Neural cell (in vitro differentiated cells): ENCODE data around the gene MPPED2. TPM values are rescaled to one million over a fixed set of nuclear protein-coding genes. Genes with fewer than 3 reads are reported as not detected.

Experiments
- H2AFZ ChIP-seq: fragments of 200-600, 300-800 bp; sonication (generic), shearing (Covaris generic); 2 replicates; pipeline ENCODE4 v1.6.0; 2014; ENCODE audit warnings: low read depth, mild to moderate bottlenecking, antibody characterized with exemption, low read length, moderate library complexity
- H3F3A ChIP-seq: fragments of 200-600 bp; shearing (Covaris generic); 2 replicates; pipeline ENCODE4 v1.6.1; 2016; ENCODE audit warnings: mild to moderate bottlenecking, moderate library complexity, mixed read lengths, antibody characterized with exemption, low read length; ENCODE audit not compliant: insufficient read depth, poor library complexity, severe bottlenecking
- H3K27ac ChIP-seq: fragments of 200-600, 300-800 bp; sonication (generic), shearing (Covaris generic); 2 replicates; pipeline ENCODE4 v1.5.1; 2014; ENCODE audit warnings: mild to moderate bottlenecking, low read length, moderate library complexity
- H3K27me3 ChIP-seq: fragments of 300-800, 200-600 bp; sonication (generic), shearing (Covaris generic); 2 replicates; pipeline ENCODE4 v1.6.0; 2014; ENCODE audit warnings: mild to moderate bottlenecking, low read depth, low read length, moderate library complexity; ENCODE audit not compliant: insufficient read depth
- H3K36me3 ChIP-seq: fragments of 300-800, 200-600 bp; sonication (generic), shearing (Covaris generic); 2 replicates; pipeline ENCODE4 v1.5.1; 2014; ENCODE audit warnings: mild to moderate bottlenecking, antibody characterized with exemption, low read length, moderate library complexity; ENCODE audit not compliant: insufficient read depth
- H3K4me2 ChIP-seq: fragments of 300-800, 200-600 bp; sonication (generic), shearing (Covaris generic); 2 replicates; pipeline ENCODE4 v1.6.0; 2014; ENCODE audit warnings: mild to moderate bottlenecking, low read length
- H3K4me3 ChIP-seq: fragments of 300-800, 200-600 bp; sonication (generic), shearing (Covaris generic); 2 replicates; pipeline ENCODE4 v1.5.1; 2014; ENCODE audit warnings: mild to moderate bottlenecking, low read length, moderate library complexity
- H3K79me2 ChIP-seq: fragments of 200-600 bp; shearing (Covaris generic); replicated peaks from 2 replicates; pipeline ENCODE4 v1.6.0; 2014; ENCODE audit warnings: mild to moderate bottlenecking, low read length, moderate library complexity; ENCODE audit not compliant: insufficient read depth
- H3K9ac ChIP-seq: fragments of 300-800, 200-600 bp; sonication (generic), shearing (Covaris generic); 2 replicates; pipeline ENCODE4 v1.6.1; 2016; ENCODE audit warnings: mild to moderate bottlenecking, low read length, mixed read lengths
- H3K9me2 ChIP-seq: fragments of 200-600 bp; shearing (Covaris generic); 2 replicates; pipeline ENCODE4 v1.6.1; 2016; ENCODE audit warnings: mild to moderate bottlenecking, low read length, mixed read lengths; ENCODE audit not compliant: insufficient read depth
- H3K9me3 ChIP-seq: fragments of 200-600, 300-800 bp; sonication (generic), shearing (Covaris generic); 2 replicates; pipeline ENCODE4 v1.6.1; 2016; ENCODE audit warnings: mild to moderate bottlenecking, mixed run types, low read length, moderate library complexity, mixed read lengths
- H4K20me1 ChIP-seq: fragments of 200-600 bp; shearing (Covaris generic); 2 replicates; pipeline ENCODE4 v1.6.1; 2016; ENCODE audit warnings: mild to moderate bottlenecking, mixed run types; ENCODE audit not compliant: insufficient read depth
- CTCF ChIP-seq: fragments of 450-650 bp; IDR thresholded peaks from 2 replicates; pipeline ENCODE4 v1.5.1; 2014; ENCODE audit warnings: antibody characterized with exemption, mild to moderate bottlenecking, moderate library complexity; ENCODE audit not compliant: poor library complexity, severe bottlenecking
- EP300 ChIP-seq: fragments of 450-650 bp; conservative IDR thresholded peaks from 2 replicates; pipeline ENCODE4 v1.6.1; 2014; ENCODE audit warnings: antibody characterized with exemption, mild to moderate bottlenecking, moderate library complexity; ENCODE audit not compliant: poor library complexity, severe bottlenecking
- EZH2 ChIP-seq: fragments of 200-600, 300-800 bp; shearing (Covaris generic), sonication (generic); IDR thresholded peaks from 2 replicates; pipeline ENCODE4 v1.6.1; 2014; ENCODE audit warnings: antibody characterized with exemption, low read length, borderline replicate concordance, mild to moderate bottlenecking; ENCODE audit not compliant: insufficient read depth, poor library complexity, severe bottlenecking
- MXI1 ChIP-seq: fragments of 450-650 bp; conservative IDR thresholded peaks from 2 replicates; pipeline ENCODE4 v1.6.1; 2014; ENCODE audit warnings: antibody characterized with exemption, mild to moderate bottlenecking; ENCODE audit not compliant: poor library complexity, severe bottlenecking
- POLR2AphosphoS5 ChIP-seq: IDR thresholded peaks from 2 replicates; pipeline ENCODE4 v1.6.1; 2012
- RAD21 ChIP-seq: fragments of 450-650 bp; conservative IDR thresholded peaks from 2 replicates; pipeline ENCODE4 v1.6.1; 2014; ENCODE audit warnings: antibody characterized with exemption, mild to moderate bottlenecking, moderate library complexity
- REST ChIP-seq: IDR thresholded peaks from 2 replicates; pipeline ENCODE4 v1.6.1; 2012; ENCODE audit warnings: borderline replicate concordance
- SMC3 ChIP-seq: fragments of 450-650 bp; conservative IDR thresholded peaks from 2 replicates; pipeline ENCODE4 v1.6.1; 2014; ENCODE audit warnings: antibody characterized with exemption, mild to moderate bottlenecking, moderate library complexity; ENCODE audit not compliant: poor library complexity
- TAF1 ChIP-seq: IDR thresholded peaks from 2 replicates; pipeline ENCODE4 v1.6.1; 2012; ENCODE audit warnings: low read depth
- polyA plus RNA-seq: library from polyadenylated mRNA; depleted of rRNA; stranded (reverse); fragments of >200 nt; gene quantifications from 2 replicates; pipeline ENCODE4 v1.2.3, GENCODE V29; 2014

Gene MPPED2
- polyA plus RNA-seq, 1 donor from 2014 or later = 99.7 TPM

GRCh38 chr11:30595934-30596333 is 9.8 kb upstream of the MPPED2 start:
- Histone ChIP-seq H3K79me2 (no peaks in the 10 kb centered on the region), H3K9ac (no peak overlapping the region), H3F3A (no peaks in the 10 kb centered on the region), H2AFZ (no peak overlapping the region), H3K27ac (no peak overlapping the region), H3K4me2 (no peak overlapping the region), H3K4me3 (no peak overlapping the region), H3K9me2 (no peaks in the 10 kb centered on the region), H3K9me3 (no peaks in the 10 kb centered on the region), H3K36me3 (no peaks in the 10 kb centered on the region), H4K20me1 (no peaks in the 10 kb centered on the region), H3K27me3 (no peaks in the 10 kb centered on the region)
- TF ChIP-seq POLR2AphosphoS5 (peak; percentile 23), RAD21 (no peak), EP300 (peak; percentile 14), REST (no peak), MXI1 (no peak), EZH2 (no peak), CTCF (no peak), SMC3 (no peak)

GRCh38 chr11:30594646-30595411 is 8.7 kb upstream of the MPPED2 start:
- Histone ChIP-seq H4K20me1 (no peaks in the 10 kb centered on the region), H3K9me3 (no peaks in the 10 kb centered on the region), H3K79me2 (no peaks in the 10 kb centered on the region), H3K9ac (no peak overlapping the region), H2AFZ (no peak overlapping the region), H3K4me2 (no peak overlapping the region), H3K27ac (no peak overlapping the region), H3F3A (no peaks in the 10 kb centered on the region), H3K4me3 (no peak overlapping the region), H3K9me2 (no peaks in the 10 kb centered on the region), H3K36me3 (no peaks in the 10 kb centered on the region), H3K27me3 (no peaks in the 10 kb centered on the region)
- TF ChIP-seq REST (no peak), EP300 (no peak), SMC3 (no peak), TAF1 (no peak), CTCF (no peak), POLR2AphosphoS5 (no peak), RAD21 (no peak)
